Panc1 (cell line): ENCODE data around the gene ENOSF1.
A peak's percentile ranks its signal among the peaks of the same experiment; 100 is the strongest.

Experiments
- POLR2AphosphoS5 ChIP-seq: IDR thresholded peaks from 2 replicates; pipeline ENCODE4 v1.6.1; 2012; ENCODE audit warnings: mild to moderate bottlenecking, low read depth, low read length, moderate library complexity
- TF ChIP-seq, protein P1 (sequence below): fragments of 450-650 bp; IDR thresholded peaks from 2 replicates; pipeline ENCODE4 v1.5.1; 2017; ENCODE audit warnings: mild to moderate bottlenecking
- TF ChIP-seq, protein P2 (sequence below), 2 experiments: IDR thresholded peaks; 2 replicates each; pipeline ENCODE4 v1.6.1; 2011 to 2012; ENCODE audit warnings: low read depth in 2 of 2, control low read depth in 1 of 2, low read length in 1 of 2, mild to moderate bottlenecking in 1 of 2, moderate library complexity in 1 of 2; ENCODE audit not compliant: insufficient read depth in 1 of 2

DNA sequence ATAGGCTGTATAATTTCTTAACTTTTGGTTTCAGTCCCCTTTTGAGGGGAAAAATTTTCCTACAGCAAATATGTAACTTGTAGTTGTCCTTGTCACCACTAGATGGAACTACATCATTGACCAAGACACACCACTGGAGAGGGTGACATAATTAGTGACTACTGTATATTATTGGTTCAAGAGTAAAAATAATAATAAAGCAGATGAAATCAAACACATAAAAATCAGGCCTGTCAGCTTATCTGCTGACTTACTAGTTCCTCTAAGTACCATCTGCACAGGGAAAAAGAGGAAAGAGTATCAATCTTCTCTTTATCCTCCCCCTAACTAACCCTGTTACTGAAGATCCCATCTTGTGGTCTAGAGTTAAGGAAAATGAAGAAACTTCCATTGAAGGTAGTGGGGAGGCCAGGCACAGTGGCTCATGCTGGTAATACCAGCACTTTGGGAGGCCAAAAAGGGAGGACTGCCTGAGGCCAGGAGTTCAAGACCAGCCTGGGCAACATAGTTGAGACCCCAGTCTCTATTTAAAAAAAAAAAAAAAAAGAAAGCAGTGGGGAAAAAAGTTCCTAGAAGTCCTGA is 29.6 kb upstream of the ENOSF1 start:
- TF ChIP-seq, protein P1, sequence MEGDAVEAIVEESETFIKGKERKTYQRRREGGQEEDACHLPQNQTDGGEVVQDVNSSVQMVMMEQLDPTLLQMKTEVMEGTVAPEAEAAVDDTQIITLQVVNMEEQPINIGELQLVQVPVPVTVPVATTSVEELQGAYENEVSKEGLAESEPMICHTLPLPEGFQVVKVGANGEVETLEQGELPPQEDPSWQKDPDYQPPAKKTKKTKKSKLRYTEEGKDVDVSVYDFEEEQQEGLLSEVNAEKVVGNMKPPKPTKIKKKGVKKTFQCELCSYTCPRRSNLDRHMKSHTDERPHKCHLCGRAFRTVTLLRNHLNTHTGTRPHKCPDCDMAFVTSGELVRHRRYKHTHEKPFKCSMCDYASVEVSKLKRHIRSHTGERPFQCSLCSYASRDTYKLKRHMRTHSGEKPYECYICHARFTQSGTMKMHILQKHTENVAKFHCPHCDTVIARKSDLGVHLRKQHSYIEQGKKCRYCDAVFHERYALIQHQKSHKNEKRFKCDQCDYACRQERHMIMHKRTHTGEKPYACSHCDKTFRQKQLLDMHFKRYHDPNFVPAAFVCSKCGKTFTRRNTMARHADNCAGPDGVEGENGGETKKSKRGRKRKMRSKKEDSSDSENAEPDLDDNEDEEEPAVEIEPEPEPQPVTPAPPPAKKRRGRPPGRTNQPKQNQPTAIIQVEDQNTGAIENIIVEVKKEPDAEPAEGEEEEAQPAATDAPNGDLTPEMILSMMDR: peak; percentile 70; the same call in 1 of the 2 replicates
- TF ChIP-seq POLR2AphosphoS5: no peak
- TF ChIP-seq, protein P2, sequence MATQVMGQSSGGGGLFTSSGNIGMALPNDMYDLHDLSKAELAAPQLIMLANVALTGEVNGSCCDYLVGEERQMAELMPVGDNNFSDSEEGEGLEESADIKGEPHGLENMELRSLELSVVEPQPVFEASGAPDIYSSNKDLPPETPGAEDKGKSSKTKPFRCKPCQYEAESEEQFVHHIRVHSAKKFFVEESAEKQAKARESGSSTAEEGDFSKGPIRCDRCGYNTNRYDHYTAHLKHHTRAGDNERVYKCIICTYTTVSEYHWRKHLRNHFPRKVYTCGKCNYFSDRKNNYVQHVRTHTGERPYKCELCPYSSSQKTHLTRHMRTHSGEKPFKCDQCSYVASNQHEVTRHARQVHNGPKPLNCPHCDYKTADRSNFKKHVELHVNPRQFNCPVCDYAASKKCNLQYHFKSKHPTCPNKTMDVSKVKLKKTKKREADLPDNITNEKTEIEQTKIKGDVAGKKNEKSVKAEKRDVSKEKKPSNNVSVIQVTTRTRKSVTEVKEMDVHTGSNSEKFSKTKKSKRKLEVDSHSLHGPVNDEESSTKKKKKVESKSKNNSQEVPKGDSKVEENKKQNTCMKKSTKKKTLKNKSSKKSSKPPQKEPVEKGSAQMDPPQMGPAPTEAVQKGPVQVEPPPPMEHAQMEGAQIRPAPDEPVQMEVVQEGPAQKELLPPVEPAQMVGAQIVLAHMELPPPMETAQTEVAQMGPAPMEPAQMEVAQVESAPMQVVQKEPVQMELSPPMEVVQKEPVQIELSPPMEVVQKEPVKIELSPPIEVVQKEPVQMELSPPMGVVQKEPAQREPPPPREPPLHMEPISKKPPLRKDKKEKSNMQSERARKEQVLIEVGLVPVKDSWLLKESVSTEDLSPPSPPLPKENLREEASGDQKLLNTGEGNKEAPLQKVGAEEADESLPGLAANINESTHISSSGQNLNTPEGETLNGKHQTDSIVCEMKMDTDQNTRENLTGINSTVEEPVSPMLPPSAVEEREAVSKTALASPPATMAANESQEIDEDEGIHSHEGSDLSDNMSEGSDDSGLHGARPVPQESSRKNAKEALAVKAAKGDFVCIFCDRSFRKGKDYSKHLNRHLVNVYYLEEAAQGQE (IDR thresholded peaks at IDR 0.05; ENCODE audit: insufficient read depth in 1 of 2, low read depth in 2 of 2, low read length in 1 of 2): no peak
